K562 (cell line): Measurements from ENCODE around the gene BORCS8. TPM values are rescaled to one million over a fixed set of nuclear protein-coding genes. Genes with fewer than 3 reads are reported as not detected.

Source experiments
- ATAC-seq: fragments of 200-7000 bp; cut with Tn5 transposase; 3 replicates; pipeline ENCODE4 v1.9.1; 2020; ENCODE audit warnings: moderate library complexity
- BruUV-seq: library from RNA; stranded (reverse); fragments of 400-500 nt; replicated peaks from 2 replicates; lab custom pipeline; 2021; lab: Mats Ljungman, UMichigan
- CTCF ChIA-PET: fragments of 300-600 bp; formaldehyde crosslinking; extraction: SDS; loops from one replicate; lab custom pipeline; 2021; ENCODE audit warnings: low intra/inter-chr PET ratio; lab: Yijun Ruan, JAX
- POLR2A ChIA-PET: fragments of 300-600, 350-650 bp; sonication (Branson Sonifier 250); formaldehyde crosslinking; extraction: SDS; loops from one replicate; lab custom pipeline; 2021; ENCODE audit warnings: antibody characterized with exemption, inconsistent platforms; lab: Yijun Ruan, JAX
- DNase-seq, 4 experiments: peaks; one replicate each; pipeline versions ENCODE4 v3.0.0 to v3.0.0-alpha.2; 2011 to 2018; ENCODE audit warnings: low spot score in 3 of 4, mixed read lengths in 3 of 4; ENCODE audit errors: extremely low read depth in 1 of 4
- FAIRE-seq: peaks from 2 replicates; lab custom pipeline; 2011; peaks lifted over from hg19 to GRCh38; lab: Jason Lieb, UNC
- H2AFZ ChIP-seq: 2 replicates; pipeline ENCODE4 v1.6.0; 2011; ENCODE audit warnings: low read depth, low read length, control low read depth, inconsistent platforms
- H3K27ac ChIP-seq: fragments of 200-600 bp; 3 replicates; pipeline ENCODE4 v1.8.0; 2011; ENCODE audit warnings: low read depth, mild to moderate bottlenecking, control low read depth, inconsistent platforms, low read length, moderate library complexity, mixed read lengths; ENCODE audit errors: extremely low read depth
- H3K27me3 ChIP-seq, 2 experiments: fragments of 300-600 bp in 1 of 2; 2 replicates in 1 of 2; 3 replicates in 1 of 2; pipeline versions ENCODE4 v1.6.0 to v1.8.0; 2011; ENCODE audit warnings: inconsistent platforms in 2 of 2, low read length in 2 of 2, mild to moderate bottlenecking in 1 of 2, mixed read lengths in 1 of 2, moderate library complexity in 1 of 2; ENCODE audit not compliant: control insufficient read depth in 2 of 2, insufficient read depth in 2 of 2
- H3K36me3 ChIP-seq: fragments of 300-600 bp; 3 replicates; pipeline ENCODE4 v1.8.0; 2011; ENCODE audit warnings: mild to moderate bottlenecking, low read length, inconsistent platforms; ENCODE audit not compliant: control insufficient read depth, insufficient read depth
- H3K4me1 ChIP-seq, 2 experiments: fragments of 200-600 bp in 1 of 2; replicated peaks in 1 of 2; 2 replicates in 1 of 2; 3 replicates in 1 of 2; pipeline versions ENCODE4 v1.5.1 to v1.8.0; 2011; ENCODE audit warnings: inconsistent platforms in 2 of 2, low read length in 2 of 2, mild to moderate bottlenecking in 1 of 2, mixed read lengths in 1 of 2, moderate library complexity in 1 of 2; ENCODE audit not compliant: control insufficient read depth in 2 of 2, insufficient read depth in 2 of 2
- H3K4me2 ChIP-seq: 2 replicates; pipeline ENCODE4 v1.6.1; 2011; ENCODE audit warnings: low read length, control low read depth, inconsistent platforms, mixed read lengths; ENCODE audit not compliant: insufficient read depth
- H3K4me3 ChIP-seq: fragments of 200-600 bp; sonication (generic), shearing (Covaris generic); 2 replicates; pipeline ENCODE4 v1.5.1; 2016; ENCODE audit warnings: control low read depth, inconsistent platforms
- H3K79me2 ChIP-seq: fragments of 200-600 bp; 3 replicates; pipeline ENCODE4 v1.8.0; 2011; ENCODE audit warnings: low read length, inconsistent platforms; ENCODE audit not compliant: control insufficient read depth, insufficient read depth
- H3K9ac ChIP-seq, 2 experiments: 2 replicates each; pipeline versions ENCODE4 v1.6.0 to v1.6.1; 2011; ENCODE audit warnings: low read depth in 2 of 2, low read length in 2 of 2, control low read depth in 1 of 2, inconsistent platforms in 1 of 2, mild to moderate bottlenecking in 1 of 2, mixed read lengths in 1 of 2; ENCODE audit not compliant: insufficient read depth in 1 of 2
- H3K9me1 ChIP-seq: one replicate; pipeline ENCODE4 v1.6.0; 2011; ENCODE audit warnings: inconsistent platforms, mild to moderate bottlenecking, low read length, moderate library complexity; ENCODE audit not compliant: control insufficient read depth, insufficient read depth
- H3K9me3 ChIP-seq: replicated peaks from 2 replicates; pipeline ENCODE4 v1.5.1; 2011; ENCODE audit warnings: low read depth, low read length, inconsistent platforms; ENCODE audit not compliant: control insufficient read depth, insufficient read depth
- H4K20me1 ChIP-seq: replicated peaks from 2 replicates; pipeline ENCODE4 v1.6.1; 2011; ENCODE audit warnings: low read length, inconsistent platforms, mixed read lengths; ENCODE audit not compliant: control insufficient read depth, insufficient read depth
- CTCF ChIP-seq, 3 experiments: IDR thresholded peaks in 2 of 3; conservative IDR thresholded peaks in 1 of 3; 2 replicates each; pipeline ENCODE4 v1.5.1; 2011 to 2012; ENCODE audit warnings: low read length in 3 of 3, mild to moderate bottlenecking in 3 of 3, control low read depth in 2 of 3, improper control_type of control experiment in 1 of 3, inconsistent platforms in 1 of 3, low read depth in 1 of 3, mixed read lengths in 1 of 3, moderate library complexity in 1 of 3; ENCODE audit not compliant: insufficient read depth in 2 of 3
- ZNF224 ChIP-seq: sonication (generic); formaldehyde crosslinking; IDR thresholded peaks from 2 replicates; pipeline ENCODE4 v1.8.0; 2022; ENCODE audit warnings: mild to moderate bottlenecking, missing genetic modification reagents
- WGBS: fragments of 100-300 bp; shearing (Covaris generic); methylation state at CpG from one replicate; pipeline ENCODE4 v1.1.6; 2016; ENCODE audit warnings: low coverage, mixed read lengths; ENCODE audit not compliant: insufficient coverage; ENCODE audit errors: missing lambda C conversion rate; 5-methylcytosine and 5-hydroxymethylcytosine counted together
- in situ Hi-C: fragments of 300-500 bp; cut with MboI; formaldehyde crosslinking; loops from 4 replicates; pipeline ENCODE4 v1.15.0; 2018; ENCODE audit warnings: inconsistent platforms, mixed read lengths
- intact Hi-C: fragments of 100-400 bp; cut with micrococcal nuclease; formaldehyde crosslinking; loops from 2 replicates; pipeline ENCODE4 v1.14.2; 2022
- polyA plus RNA-seq, 8 experiments: library from polyadenylated mRNA; depleted of rRNA in 4 of 8; stranded (reverse) in 5 of 8; unstranded in 3 of 8; fragments of >200 nt; fragmentation: Nextera tagmentation in 2 of 8; fragmentation: Illumina TruSeq in 1 of 8; extraction: Ambion mirVana in 2 of 8; extraction: Trizol in 1 of 8; gene quantifications; 2 replicates each; pipeline versions ENCODE4 v1.2.1 to v1.2.3, GENCODE V29; 2011 to 2014; ENCODE audit warnings: inconsistent platforms in 1 of 8, missing spikeins in 1 of 8
- total RNA-seq, 7 experiments: library from RNA; depleted of rRNA in 6 of 7; stranded (reverse); fragments of >200 nt in 6 of 7; fragmentation: Illumina TruSeq in 2 of 7; extraction: Trizol in 2 of 7; gene quantifications; 2 replicates each; pipeline versions ENCODE4 v1.2.1 to v1.2.3, GENCODE V29; 2011 to 2021; ENCODE audit warnings: low replicate concordance in 1 of 7

Gene BORCS8
- total and polyA plus RNA-seq, 9 of the 15 experiments (the other 6 are each of a cell fraction or from before 2014, with no cell fraction given): 4.6 to 33.6 (median 16.3) TPM

GRCh38 chr19:19154768-19155494 lies 37.0 kb downstream of the BORCS8 start:
- peaks cover 0 to 3% of the 10 kb centered on the region in 2 experiments; a peak in 2 of 5 replicates for H3K4me1 ChIP-seq
- no peak overlapping the region for H3K9ac ChIP-seq
- no peak overlapping the region for H3K4me2 ChIP-seq
- H3K9me1 ChIP-seq: no peaks in the 10 kb centered on the region
- ChIA-PET CTCF (no interaction called here), POLR2A (no interaction called here)
- H3K79me2 ChIP-seq: no peaks in the 10 kb centered on the region
- DNase-seq (no peak), FAIRE-seq (no peak), ATAC-seq (peak; percentile 81)
- H3K27ac ChIP-seq: no peak overlapping the region
- H3K9me3 ChIP-seq: no peaks in the 10 kb centered on the region
- H3K27me3 ChIP-seq: no peaks in the 10 kb centered on the region
- TF ChIP-seq ZNF224 (CRISPR knock-in tag) (no peak), CTCF (IDR thresholded peaks at IDR 0.05 in 2 of 3, conservative IDR thresholded peaks at IDR 0.05 in 1 of 3; ENCODE audit: insufficient read depth in 2 of 3, low read depth in 1 of 3, low read length in 3 of 3) (peak in 2 of 3 experiments; percentile 17 to 33; a peak in 2 of 6 replicates)
- intact Hi-C loops: no loop called here
- H4K20me1 ChIP-seq: no peaks in the 10 kb centered on the region
- H3K4me3 ChIP-seq: no peak overlapping the region
- no peaks in the 10 kb centered on the region for H3K36me3 ChIP-seq
- WGBS: 33% methylated on average over 6 of the region's 6 CpGs
- in situ Hi-C loops: no loop called here
- no TSS peak for BruUV-seq
- H2AFZ ChIP-seq: no peak overlapping the region
